Keratinocyte (primary cell): ENCODE data around the gene ALOX15. TPM values are rescaled to one million over a fixed set of nuclear protein-coding genes. Genes with fewer than 3 reads are reported as not detected.

Source experiments
- DNase-seq: peaks from one replicate; pipeline ENCODE4 v3.0.0-alpha.2; 2011; ENCODE audit warnings: low read depth, missing footprints, low spot score
- FAIRE-seq: peaks from 2 replicates; lab custom pipeline; 2011; peaks lifted over from hg19 to GRCh38; lab: Jason Lieb, UNC
- H2AFZ ChIP-seq: 2 replicates; pipeline ENCODE4 v1.6.0; 2012; ENCODE audit warnings: low read length, control low read depth, inconsistent platforms; ENCODE audit not compliant: control insufficient read depth
- H3K27ac ChIP-seq: 2 replicates; pipeline ENCODE4 v1.5.1; 2011; ENCODE audit warnings: low read length; ENCODE audit not compliant: control insufficient read depth, insufficient read depth
- H3K27me3 ChIP-seq: 3 replicates; pipeline ENCODE4 v1.6.0; 2011; ENCODE audit warnings: low read length; ENCODE audit not compliant: control insufficient read depth, insufficient read depth; ENCODE audit errors: extremely low read depth
- H3K36me3 ChIP-seq, 2 experiments: 2 replicates in 1 of 2; 3 replicates in 1 of 2; pipeline ENCODE4 v1.5.1; 2011; ENCODE audit warnings: low read length in 2 of 2, mild to moderate bottlenecking in 1 of 2; ENCODE audit not compliant: control insufficient read depth in 2 of 2, insufficient read depth in 2 of 2; ENCODE audit errors: extremely low read depth in 1 of 2
- H3K4me1 ChIP-seq: 3 replicates; pipeline ENCODE4 v1.5.1; 2011; ENCODE audit warnings: low read length; ENCODE audit not compliant: control insufficient read depth, insufficient read depth; ENCODE audit errors: extremely low read depth
- H3K4me2 ChIP-seq: 3 replicates; pipeline ENCODE4 v1.6.0; 2011; ENCODE audit warnings: low read depth, low read length; ENCODE audit not compliant: control insufficient read depth, insufficient read depth; ENCODE audit errors: extremely low read depth
- H3K4me3 ChIP-seq, 3 experiments: fragments of 200-600 bp in 1 of 3; sonication (generic) in 1 of 3; 2 replicates in 2 of 3; 3 replicates in 1 of 3; pipeline ENCODE4 v1.5.1; 2011 to 2016; ENCODE audit warnings: low read length in 3 of 3, mild to moderate bottlenecking in 3 of 3, control low read depth in 2 of 3, inconsistent platforms in 1 of 3, low read depth in 1 of 3, mixed read lengths in 1 of 3, mixed run types in 1 of 3, moderate library complexity in 1 of 3; ENCODE audit not compliant: control insufficient read depth in 2 of 3, insufficient read depth in 2 of 3; ENCODE audit errors: extremely low read depth in 1 of 3
- H3K79me2 ChIP-seq: 2 replicates; pipeline ENCODE4 v1.6.0; 2012; ENCODE audit warnings: low read length; ENCODE audit not compliant: control insufficient read depth, insufficient read depth
- H3K9ac ChIP-seq: 3 replicates; pipeline ENCODE4 v1.6.0; 2011; ENCODE audit warnings: low read length; ENCODE audit not compliant: control insufficient read depth, insufficient read depth; ENCODE audit errors: extremely low read depth
- H3K9me1 ChIP-seq: 3 replicates; pipeline ENCODE4 v1.6.0; 2011; ENCODE audit warnings: low read length; ENCODE audit not compliant: control insufficient read depth, insufficient read depth; ENCODE audit errors: extremely low read depth
- H3K9me3 ChIP-seq: 2 replicates; pipeline ENCODE4 v1.5.1; 2012; ENCODE audit warnings: low read depth, low read length; ENCODE audit not compliant: control insufficient read depth
- H4K20me1 ChIP-seq: 3 replicates; pipeline ENCODE4 v1.6.0; 2011; ENCODE audit warnings: low read length; ENCODE audit not compliant: control insufficient read depth, insufficient read depth; ENCODE audit errors: extremely low read depth
- CTCF ChIP-seq, 3 experiments: IDR thresholded peaks in 1 of 3; conservative IDR thresholded peaks in 1 of 3; optimal IDR thresholded peaks in 1 of 3; 2 replicates in 2 of 3; 3 replicates in 1 of 3; pipeline versions ENCODE3 to v1.5.1; 2011; ENCODE audit warnings: low read length in 3 of 3, mild to moderate bottlenecking in 3 of 3, moderate library complexity in 2 of 3, control low read depth in 1 of 3, inconsistent platforms in 1 of 3; ENCODE audit not compliant: insufficient read depth in 2 of 3; ENCODE audit errors: extremely low read depth in 1 of 3
- EZH2 ChIP-seq: IDR thresholded peaks from one replicate; pipeline ENCODE4 v1.6.1; 2012; ENCODE audit warnings: inconsistent platforms, mild to moderate bottlenecking, low read length, moderate library complexity
- dilution Hi-C: fragments of 300-500 bp; cut with MboI; formaldehyde crosslinking; loops from one replicate; pipeline ENCODE4 v1.7.0; 2020; ENCODE audit warnings: low sequenced_read_pairs; ENCODE audit not compliant: extremely low pct_ligation_motif_present
- polyA plus RNA-seq, 5 experiments: library from polyadenylated mRNA; depleted of rRNA in 3 of 5; stranded (reverse) in 3 of 5; stranded (forward) in 1 of 5; unstranded in 1 of 5; fragments of >200 nt; gene quantifications; 1 replicate in 1 of 5; 2 replicates in 3 of 5; 3 replicates in 1 of 5; pipeline versions ENCODE4 v1.2.1 to v1.2.3, GENCODE V29; 2011 to 2012; ENCODE audit warnings: missing spikeins in 2 of 5, low read depth in 1 of 5, low replicate concordance in 1 of 5

Gene ALOX15
- polyA plus RNA-seq, 1 donor (not counting 4 experiments of a cell fraction or from before 2014, with no cell fraction given) = 0.04 TPM

GRCh38 chr17:4599505-4600281 lies 41.8 kb downstream of the ALOX15 start:
- H3K4me2 ChIP-seq = no peak overlapping the region
- no peak for DNase-seq
- H3K9me3 ChIP-seq = no peaks in the 10 kb centered on the region
- no peak for TF ChIP-seq EZH2
- no peak for TF ChIP-seq CTCF (optimal IDR thresholded peaks at IDR 0.05 in 1 of 3, IDR thresholded peaks at IDR 0.05 in 1 of 3, conservative IDR thresholded peaks at IDR 0.05 in 1 of 3; ENCODE audit: extremely low read depth in 1 of 3, insufficient read depth in 2 of 3, low read length in 3 of 3)
- H2AFZ ChIP-seq = no peak overlapping the region
- H3K4me1 ChIP-seq = no peaks in the 10 kb centered on the region
- peaks cover 17% of the 10 kb centered on the region for H3K27me3 ChIP-seq
- no peaks in the 10 kb centered on the region for H3K79me2 ChIP-seq
- H3K36me3 ChIP-seq = no peaks in the 10 kb centered on the region
- H4K20me1 ChIP-seq = no peaks in the 10 kb centered on the region
- dilution Hi-C loops = no loop called here
- no peak for FAIRE-seq
- no peak overlapping the region for H3K27ac ChIP-seq
- H3K9ac ChIP-seq = no peak overlapping the region
- H3K4me3 ChIP-seq = no peak overlapping the region
- no peaks in the 10 kb centered on the region for H3K9me1 ChIP-seq

- H3K4me1 ChIP-seq = no peaks in the 10 kb centered on the region
- no peak overlapping the region for H3K4me3 ChIP-seq
- H3K79me2 ChIP-seq = no peaks in the 10 kb centered on the region
Measured at GRCh38 chr17:4598776-4599504, 42.5 kb downstream of the ALOX15 start.

More at GRCh38 chr17:4598776-4599504, 42.5 kb downstream of the ALOX15 start:
- peaks cover 14% of the 10 kb centered on the region for H3K27me3 ChIP-seq
- no peaks in the 10 kb centered on the region for H3K9me3 ChIP-seq
- no peak overlapping the region for H2AFZ ChIP-seq
- no peak overlapping the region for H3K27ac ChIP-seq
- no peaks in the 10 kb centered on the region for H3K9me1 ChIP-seq
- TF ChIP-seq CTCF (optimal IDR thresholded peaks at IDR 0.05 in 1 of 3, IDR thresholded peaks at IDR 0.05 in 1 of 3, conservative IDR thresholded peaks at IDR 0.05 in 1 of 3; ENCODE audit: extremely low read depth in 1 of 3, insufficient read depth in 2 of 3, low read length in 3 of 3) = no peak
- no peak for TF ChIP-seq EZH2
- H3K9ac ChIP-seq = no peak overlapping the region
- FAIRE-seq = no peak
- H4K20me1 ChIP-seq = no peaks in the 10 kb centered on the region
- no peak for DNase-seq
- no peak overlapping the region for H3K4me2 ChIP-seq
- dilution Hi-C loops = no loop called here
- H3K36me3 ChIP-seq = no peaks in the 10 kb centered on the region
